ENCODE measurements around the gene PIP5KL1. TPM values are rescaled to one million over a fixed set of nuclear protein-coding genes. Genes with fewer than 3 reads are reported as not detected.

PIP5KL1 gene
- total and polyA plus RNA-seq, 2 of the 8 experiments (the other 6 are each of a cell fraction or from before 2014, with no cell fraction given): 13.4 to 15.4 TPM

DNA sequence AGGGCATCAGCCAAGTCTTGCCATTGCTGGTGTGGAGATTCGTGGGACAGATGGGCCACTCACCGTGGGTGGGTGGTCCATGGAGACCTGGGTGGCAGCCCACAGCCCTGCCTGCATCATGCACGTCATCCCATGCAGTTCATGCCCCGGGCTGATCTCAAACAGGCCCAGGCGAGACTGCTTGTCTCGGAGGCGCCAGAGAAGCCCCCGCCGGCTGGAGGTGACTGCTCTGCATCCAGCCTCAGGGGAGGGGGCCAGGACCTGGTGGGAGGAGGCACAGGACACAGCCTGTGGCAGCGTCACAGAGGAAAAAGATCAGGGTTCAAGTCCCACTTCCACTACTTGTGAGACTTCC is 975 bp downstream of the PIP5KL1 start (continued):
- TF ChIP-seq, protein P1, sequence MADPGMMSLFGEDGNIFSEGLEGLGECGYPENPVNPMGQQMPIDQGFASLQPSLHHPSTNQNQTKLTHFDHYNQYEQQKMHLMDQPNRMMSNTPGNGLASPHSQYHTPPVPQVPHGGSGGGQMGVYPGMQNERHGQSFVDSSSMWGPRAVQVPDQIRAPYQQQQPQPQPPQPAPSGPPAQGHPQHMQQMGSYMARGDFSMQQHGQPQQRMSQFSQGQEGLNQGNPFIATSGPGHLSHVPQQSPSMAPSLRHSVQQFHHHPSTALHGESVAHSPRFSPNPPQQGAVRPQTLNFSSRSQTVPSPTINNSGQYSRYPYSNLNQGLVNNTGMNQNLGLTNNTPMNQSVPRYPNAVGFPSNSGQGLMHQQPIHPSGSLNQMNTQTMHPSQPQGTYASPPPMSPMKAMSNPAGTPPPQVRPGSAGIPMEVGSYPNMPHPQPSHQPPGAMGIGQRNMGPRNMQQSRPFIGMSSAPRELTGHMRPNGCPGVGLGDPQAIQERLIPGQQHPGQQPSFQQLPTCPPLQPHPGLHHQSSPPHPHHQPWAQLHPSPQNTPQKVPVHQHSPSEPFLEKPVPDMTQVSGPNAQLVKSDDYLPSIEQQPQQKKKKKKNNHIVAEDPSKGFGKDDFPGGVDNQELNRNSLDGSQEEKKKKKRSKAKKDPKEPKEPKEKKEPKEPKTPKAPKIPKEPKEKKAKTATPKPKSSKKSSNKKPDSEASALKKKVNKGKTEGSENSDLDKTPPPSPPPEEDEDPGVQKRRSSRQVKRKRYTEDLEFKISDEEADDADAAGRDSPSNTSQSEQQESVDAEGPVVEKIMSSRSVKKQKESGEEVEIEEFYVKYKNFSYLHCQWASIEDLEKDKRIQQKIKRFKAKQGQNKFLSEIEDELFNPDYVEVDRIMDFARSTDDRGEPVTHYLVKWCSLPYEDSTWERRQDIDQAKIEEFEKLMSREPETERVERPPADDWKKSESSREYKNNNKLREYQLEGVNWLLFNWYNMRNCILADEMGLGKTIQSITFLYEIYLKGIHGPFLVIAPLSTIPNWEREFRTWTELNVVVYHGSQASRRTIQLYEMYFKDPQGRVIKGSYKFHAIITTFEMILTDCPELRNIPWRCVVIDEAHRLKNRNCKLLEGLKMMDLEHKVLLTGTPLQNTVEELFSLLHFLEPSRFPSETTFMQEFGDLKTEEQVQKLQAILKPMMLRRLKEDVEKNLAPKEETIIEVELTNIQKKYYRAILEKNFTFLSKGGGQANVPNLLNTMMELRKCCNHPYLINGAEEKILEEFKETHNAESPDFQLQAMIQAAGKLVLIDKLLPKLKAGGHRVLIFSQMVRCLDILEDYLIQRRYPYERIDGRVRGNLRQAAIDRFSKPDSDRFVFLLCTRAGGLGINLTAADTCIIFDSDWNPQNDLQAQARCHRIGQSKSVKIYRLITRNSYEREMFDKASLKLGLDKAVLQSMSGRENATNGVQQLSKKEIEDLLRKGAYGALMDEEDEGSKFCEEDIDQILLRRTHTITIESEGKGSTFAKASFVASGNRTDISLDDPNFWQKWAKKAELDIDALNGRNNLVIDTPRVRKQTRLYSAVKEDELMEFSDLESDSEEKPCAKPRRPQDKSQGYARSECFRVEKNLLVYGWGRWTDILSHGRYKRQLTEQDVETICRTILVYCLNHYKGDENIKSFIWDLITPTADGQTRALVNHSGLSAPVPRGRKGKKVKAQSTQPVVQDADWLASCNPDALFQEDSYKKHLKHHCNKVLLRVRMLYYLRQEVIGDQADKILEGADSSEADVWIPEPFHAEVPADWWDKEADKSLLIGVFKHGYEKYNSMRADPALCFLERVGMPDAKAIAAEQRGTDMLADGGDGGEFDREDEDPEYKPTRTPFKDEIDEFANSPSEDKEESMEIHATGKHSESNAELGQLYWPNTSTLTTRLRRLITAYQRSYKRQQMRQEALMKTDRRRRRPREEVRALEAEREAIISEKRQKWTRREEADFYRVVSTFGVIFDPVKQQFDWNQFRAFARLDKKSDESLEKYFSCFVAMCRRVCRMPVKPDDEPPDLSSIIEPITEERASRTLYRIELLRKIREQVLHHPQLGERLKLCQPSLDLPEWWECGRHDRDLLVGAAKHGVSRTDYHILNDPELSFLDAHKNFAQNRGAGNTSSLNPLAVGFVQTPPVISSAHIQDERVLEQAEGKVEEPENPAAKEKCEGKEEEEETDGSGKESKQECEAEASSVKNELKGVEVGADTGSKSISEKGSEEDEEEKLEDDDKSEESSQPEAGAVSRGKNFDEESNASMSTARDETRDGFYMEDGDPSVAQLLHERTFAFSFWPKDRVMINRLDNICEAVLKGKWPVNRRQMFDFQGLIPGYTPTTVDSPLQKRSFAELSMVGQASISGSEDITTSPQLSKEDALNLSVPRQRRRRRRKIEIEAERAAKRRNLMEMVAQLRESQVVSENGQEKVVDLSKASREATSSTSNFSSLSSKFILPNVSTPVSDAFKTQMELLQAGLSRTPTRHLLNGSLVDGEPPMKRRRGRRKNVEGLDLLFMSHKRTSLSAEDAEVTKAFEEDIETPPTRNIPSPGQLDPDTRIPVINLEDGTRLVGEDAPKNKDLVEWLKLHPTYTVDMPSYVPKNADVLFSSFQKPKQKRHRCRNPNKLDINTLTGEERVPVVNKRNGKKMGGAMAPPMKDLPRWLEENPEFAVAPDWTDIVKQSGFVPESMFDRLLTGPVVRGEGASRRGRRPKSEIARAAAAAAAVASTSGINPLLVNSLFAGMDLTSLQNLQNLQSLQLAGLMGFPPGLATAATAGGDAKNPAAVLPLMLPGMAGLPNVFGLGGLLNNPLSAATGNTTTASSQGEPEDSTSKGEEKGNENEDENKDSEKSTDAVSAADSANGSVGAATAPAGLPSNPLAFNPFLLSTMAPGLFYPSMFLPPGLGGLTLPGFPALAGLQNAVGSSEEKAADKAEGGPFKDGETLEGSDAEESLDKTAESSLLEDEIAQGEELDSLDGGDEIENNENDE (IDR thresholded peaks at IDR 0.05; ENCODE audit: insufficient replicate concordance, low read length): no peak
- TF ChIP-seq SAP30 (IDR thresholded peaks at IDR 0.05; ENCODE audit: insufficient read depth, insufficient replicate concordance, low read length) (no peak), NANOG (IDR thresholded peaks at IDR 0.05; ENCODE audit: insufficient read depth, low read depth, low read length, poor library complexity, severe bottlenecking) (no peak), EP300 (IDR thresholded peaks at IDR 0.05; ENCODE audit: borderline replicate concordance in 1 of 2, low read depth in 2 of 2, low read length in 2 of 2) (no peak), JUN (IDR thresholded peaks at IDR 0.05; ENCODE audit: low read depth, low read length) (no peak), RBBP5 (IDR thresholded peaks at IDR 0.05; ENCODE audit: borderline replicate concordance, low read depth, low read length) (no peak), PHF8 (conservative IDR thresholded peaks at IDR 0.05; ENCODE audit: low read depth, low read length) (no peak), KDM5A (IDR thresholded peaks at IDR 0.05; ENCODE audit: low read length) (no peak), SUZ12 (IDR thresholded peaks at IDR 0.05; ENCODE audit: low read length) (no peak), EGR1 (IDR thresholded peaks at IDR 0.05; ENCODE audit: borderline replicate concordance, low read depth, low read length) (no peak)
- TF ChIP-seq, protein P2, sequence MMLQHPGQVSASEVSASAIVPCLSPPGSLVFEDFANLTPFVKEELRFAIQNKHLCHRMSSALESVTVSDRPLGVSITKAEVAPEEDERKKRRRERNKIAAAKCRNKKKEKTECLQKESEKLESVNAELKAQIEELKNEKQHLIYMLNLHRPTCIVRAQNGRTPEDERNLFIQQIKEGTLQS (IDR thresholded peaks at IDR 0.05; ENCODE audit: insufficient read depth, low read depth, low read length): no peak
